K562 (cell line): ENCODE data around the gene BCL10. TPM values are rescaled to one million over a fixed set of nuclear protein-coding genes. Genes with fewer than 3 reads are reported as not detected.
A peak's percentile ranks its signal among the peaks of the same experiment; 100 is the strongest.

ENCODE experiments used
- CHD1 ChIP-seq: fragments of 200-600 bp; sonication (generic); IDR thresholded peaks from one replicate; pipeline ENCODE4 v1.6.1; 2012; ENCODE audit warnings: mild to moderate bottlenecking, moderate library complexity, low read length, inconsistent platforms
- CSDE1 ChIP-seq, 2 experiments: fragments of 450-650 bp; IDR thresholded peaks; 2 replicates each; pipeline ENCODE4 v1.6.1; 2016; ENCODE audit warnings: mild to moderate bottlenecking in 1 of 2
- CTCFL ChIP-seq: IDR thresholded peaks from 2 replicates; pipeline ENCODE4 v1.6.1; 2011; ENCODE audit warnings: borderline replicate concordance, low read depth, mild to moderate bottlenecking, moderate library complexity, low read length; ENCODE audit not compliant: insufficient read depth, poor library complexity, severe bottlenecking
- FOXP1 ChIP-seq: sonication (generic); formaldehyde crosslinking; IDR thresholded peaks from 2 replicates; pipeline ENCODE4 v1.8.0; 2022; ENCODE audit warnings: mild to moderate bottlenecking, missing genetic modification reagents
- LCOR ChIP-seq: sonication (generic); formaldehyde crosslinking; IDR thresholded peaks from 2 replicates; pipeline ENCODE4 v1.8.0; 2022; ENCODE audit warnings: mild to moderate bottlenecking, missing genetic modification reagents
- MTA2 ChIP-seq: fragments of 450-650 bp; IDR thresholded peaks from 2 replicates; pipeline ENCODE4 v1.6.1; 2016; ENCODE audit warnings: low read depth
- NFE2 ChIP-seq: IDR thresholded peaks from 2 replicates; pipeline ENCODE4 v1.6.1; 2014; ENCODE audit warnings: antibody characterized with exemption, low read depth
- NUFIP1 ChIP-seq: fragments of 450-650 bp; IDR thresholded peaks from 2 replicates; pipeline ENCODE4 v1.6.1; 2018; ENCODE audit not compliant: partially characterized antibody
- PRPF4 ChIP-seq: fragments of 200-400 bp; formaldehyde crosslinking; IDR thresholded peaks from one replicate; pipeline ENCODE4 v1.6.1; 2017; ENCODE audit warnings: low read length, low read depth, mild to moderate bottlenecking; ENCODE audit not compliant: insufficient read depth, poor library complexity, severe bottlenecking
- RERE ChIP-seq: sonication (generic); formaldehyde crosslinking; IDR thresholded peaks from 2 replicates; pipeline ENCODE4 v1.8.0; 2023; ENCODE audit warnings: missing genetic modification reagents, mild to moderate bottlenecking, borderline replicate concordance
- RREB1 ChIP-seq: fragments of 250-450 bp; sonication (Bioruptor Pico); IDR thresholded peaks from 2 replicates; pipeline ENCODE4 v1.4.0; 2020
- STAG1 ChIP-seq: sonication (generic); formaldehyde crosslinking; IDR thresholded peaks from 2 replicates; pipeline ENCODE4 v1.5.0; 2020; ENCODE audit warnings: missing genetic modification reagents, borderline replicate concordance
- TEAD2 ChIP-seq: fragments of 450-650 bp; IDR thresholded peaks from 2 replicates; pipeline ENCODE4 v1.6.1; 2016; ENCODE audit warnings: missing genetic modification characterization, control low read depth, missing compliant biosample characterization
- ZC3H11A ChIP-seq: IDR thresholded peaks from 2 replicates; pipeline ENCODE4 v1.6.1; 2012; ENCODE audit warnings: low read depth, low read length, improper control_type of control experiment
- ZNF354B ChIP-seq: fragments of 250-450 bp; sonication (Bioruptor Pico); IDR thresholded peaks from 2 replicates; pipeline ENCODE4 v1.4.0; 2020
- ZNF668 ChIP-seq: fragments of 250-450 bp; sonication (Bioruptor Pico); IDR thresholded peaks from 2 replicates; pipeline ENCODE4 v1.8.0; 2022; ENCODE audit warnings: mild to moderate bottlenecking, inconsistent platforms
- polyA plus RNA-seq, 8 experiments: library from polyadenylated mRNA; depleted of rRNA in 4 of 8; stranded (reverse) in 5 of 8; unstranded in 3 of 8; fragments of >200 nt; fragmentation: Nextera tagmentation in 2 of 8; fragmentation: Illumina TruSeq in 1 of 8; extraction: Ambion mirVana in 2 of 8; extraction: Trizol in 1 of 8; gene quantifications; 2 replicates each; pipeline versions ENCODE4 v1.2.1 to v1.2.3, GENCODE V29; 2011 to 2014; ENCODE audit warnings: inconsistent platforms in 1 of 8, missing spikeins in 1 of 8
- total RNA-seq, 7 experiments: library from RNA; depleted of rRNA in 6 of 7; stranded (reverse); fragments of >200 nt in 6 of 7; fragmentation: Illumina TruSeq in 2 of 7; extraction: Trizol in 2 of 7; gene quantifications; 2 replicates each; pipeline versions ENCODE4 v1.2.1 to v1.2.3, GENCODE V29; 2011 to 2021; ENCODE audit warnings: low replicate concordance in 1 of 7

Gene BCL10
- total and polyA plus RNA-seq, 9 of the 15 experiments (the other 6 are each of a cell fraction or from before 2014, with no cell fraction given): 8.0 to 19.4 (median 12.3) TPM

GRCh38 chr1:85278853-85279314 is 2.5 kb upstream of the BCL10 start (continued):
- TF ChIP-seq MTA2 (no peak), CSDE1 (IDR thresholded peaks at IDR 0.05) (no peak), FOXP1 (no peak), LCOR (CRISPR knock-in tag) (peak; percentile 34; the same call in 1 of the 2 replicates), CHD1 (no peak), CTCFL (no peak), NFE2 (peak; percentile 95), RREB1 (CRISPR knock-in tag) (no peak), STAG1 (CRISPR knock-in tag) (no peak), PRPF4 (no peak), RERE (CRISPR knock-in tag) (no peak), TEAD2 (tag) (no peak), NUFIP1 (no peak), ZNF668 (CRISPR knock-in tag) (no peak), ZC3H11A (no peak), ZNF354B (CRISPR knock-in tag) (no peak)
